Measurements from ENCODE around the gene SORBS1.
"Not testable (repeated sequence)": the region's sequence is repeated elsewhere in the genome, so short reads cannot be mapped to it uniquely, and the experiment has no call there.

SORBS1 gene

GRCh38 chr10:95377950-95378349 lies 183.2 kb downstream of the SORBS1 start:
- DNase-seq = no peak

GRCh38 chr10:95375418-95375817 lies 185.8 kb downstream of the SORBS1 start:
- DNase-seq = no peak

GRCh38 chr10:95374597-95375209 lies 186.5 kb downstream of the SORBS1 start:
- DNase-seq = peak; percentile 94

- no peak for DNase-seq
Measured at GRCh38 chr10:95373660-95374059, 187.5 kb downstream of the SORBS1 start.

GRCh38 chr10:95364342-95364741 lies 196.8 kb downstream of the SORBS1 start:
- DNase-seq = no peak

- peak; percentile 89 for DNase-seq
Measured at GRCh38 chr10:95363303-95363912, 197.8 kb downstream of the SORBS1 start.

GRCh38 chr10:95360122-95360714 lies 201.0 kb downstream of the SORBS1 start:
- DNase-seq = peak; percentile 73

- DNase-seq = no peak
Measured at GRCh38 chr10:95359466-95359865, 201.7 kb downstream of the SORBS1 start.

- no peak for DNase-seq
Measured at GRCh38 chr10:95356190-95356955, 204.8 kb downstream of the SORBS1 start.

GRCh38 chr10:95355301-95355700 lies 205.9 kb downstream of the SORBS1 start:
- no peak for DNase-seq

GRCh38 chr10:95354110-95354509 lies 207.1 kb downstream of the SORBS1 start:
- DNase-seq = no peak

- no peak for DNase-seq
Measured at GRCh38 chr10:95353123-95353522, 208.0 kb downstream of the SORBS1 start.

- no peak for DNase-seq
Measured at GRCh38 chr10:95352684-95353083, 208.5 kb downstream of the SORBS1 start.

GRCh38 chr10:95350830-95351228 lies 210.3 kb downstream of the SORBS1 start:
- no peak for DNase-seq

GRCh38 chr10:95350219-95350829 lies 210.8 kb downstream of the SORBS1 start:
- peak; percentile 51 for DNase-seq

- not testable (repeated sequence) for DNase-seq
Measured at GRCh38 chr10:95347402-95347766, 213.8 kb downstream of the SORBS1 start.

- DNase-seq = no peak
Measured at GRCh38 chr10:95346715-95347401, 214.3 kb downstream of the SORBS1 start.

GRCh38 chr10:95343573-95343972 lies 217.6 kb downstream of the SORBS1 start:
- no peak for DNase-seq

GRCh38 chr10:95341716-95342130 lies 219.4 kb downstream of the SORBS1 start:
- no peak for DNase-seq

- DNase-seq = no peak
Measured at GRCh38 chr10:95339863-95340262, 221.3 kb downstream of the SORBS1 start.

- no peak for DNase-seq
Measured at GRCh38 chr10:95337423-95338160, 223.6 kb downstream of the SORBS1 start.

GRCh38 chr10:95336702-95337101 lies 224.5 kb downstream of the SORBS1 start:
- DNase-seq = no peak
